ENCODE data around the gene ATP6V1B1.

ATP6V1B1 gene

GRCh38 chr2:70923378-70924015, 12.2 kb upstream of the ATP6V1B1 start:
- in situ Hi-C loops (cut with MboI; ENCODE audit: low sequenced_read_pairs, unreplicated experiment): no loop called here
- no peak for TF ChIP-seq CTCF (IDR thresholded peaks at IDR 0.05; ENCODE audit: borderline replicate concordance, control extremely low read depth, extremely low read depth, insufficient read depth, missing control alignments)
- no peak for DNase-seq (ENCODE audit: low spot score)

- TF ChIP-seq CTCF (IDR thresholded peaks at IDR 0.05; ENCODE audit: borderline replicate concordance, control extremely low read depth, extremely low read depth, insufficient read depth, missing control alignments): no peak
- DNase-seq (ENCODE audit: low spot score): no peak
- in situ Hi-C loops (cut with MboI; ENCODE audit: low sequenced_read_pairs, unreplicated experiment): no loop called here
Measured at GRCh38 chr2:70926042-70926441, 9.7 kb upstream of the ATP6V1B1 start.

GRCh38 chr2:70927138-70927537, 8.6 kb upstream of the ATP6V1B1 start:
- in situ Hi-C loops (cut with MboI; ENCODE audit: low sequenced_read_pairs, unreplicated experiment): no loop called here
- no peak for TF ChIP-seq CTCF (IDR thresholded peaks at IDR 0.05; ENCODE audit: borderline replicate concordance, control extremely low read depth, extremely low read depth, insufficient read depth, missing control alignments)
- no peak for DNase-seq (ENCODE audit: low spot score)

GRCh38 chr2:70927641-70928040, 8.1 kb upstream of the ATP6V1B1 start:
- in situ Hi-C loops (cut with MboI; ENCODE audit: low sequenced_read_pairs, unreplicated experiment): no loop called here
- TF ChIP-seq CTCF (IDR thresholded peaks at IDR 0.05; ENCODE audit: borderline replicate concordance, control extremely low read depth, extremely low read depth, insufficient read depth, missing control alignments): no peak
- DNase-seq (ENCODE audit: low spot score): no peak

- no peak for TF ChIP-seq CTCF (IDR thresholded peaks at IDR 0.05; ENCODE audit: borderline replicate concordance, control extremely low read depth, extremely low read depth, insufficient read depth, missing control alignments)
- in situ Hi-C loops (cut with MboI; ENCODE audit: low sequenced_read_pairs, unreplicated experiment): no loop called here
- DNase-seq (ENCODE audit: low spot score): no peak
Measured at GRCh38 chr2:70928366-70928765, 7.3 kb upstream of the ATP6V1B1 start.

GRCh38 chr2:70930371-70931329, 5.0 kb upstream of the ATP6V1B1 start:
- no peak for TF ChIP-seq CTCF (IDR thresholded peaks at IDR 0.05; ENCODE audit: borderline replicate concordance, control extremely low read depth, extremely low read depth, insufficient read depth, missing control alignments)
- in situ Hi-C loops (cut with MboI; ENCODE audit: low sequenced_read_pairs, unreplicated experiment): no loop called here
- DNase-seq (ENCODE audit: low spot score): peak; percentile 13
